H9 (cell line): ENCODE results near the gene ABCC4. TPM values are rescaled to one million over a fixed set of nuclear protein-coding genes. Genes with fewer than 3 reads are reported as not detected.

Experiments used
- DNase-seq: peaks from one replicate; pipeline ENCODE4 v3.0.0-alpha.2; 2017
- H2AFZ ChIP-seq: one replicate; pipeline ENCODE4 v1.6.1; 2013; ENCODE audit warnings: mild to moderate bottlenecking, low read length, control low read depth, moderate library complexity
- H2AK5ac ChIP-seq: 2 replicates; pipeline ENCODE4 v1.6.1; 2013; ENCODE audit warnings: low read length, control low read depth, mixed read lengths; ENCODE audit not compliant: insufficient read length
- H2BK120ac ChIP-seq: one replicate; pipeline ENCODE4 v1.6.1; 2013; ENCODE audit warnings: low read depth, mild to moderate bottlenecking, low read length, control low read depth, inconsistent platforms; ENCODE audit not compliant: poor library complexity, severe bottlenecking
- H2BK12ac ChIP-seq: 2 replicates; pipeline ENCODE4 v1.6.1; 2013; ENCODE audit warnings: low read length, control low read depth, mixed read lengths, low read depth; ENCODE audit not compliant: insufficient read length
- H2BK15ac ChIP-seq: 2 replicates; pipeline ENCODE4 v1.6.1; 2013; ENCODE audit warnings: low read depth, low read length, control low read depth
- H2BK20ac ChIP-seq: one replicate; pipeline ENCODE4 v1.6.1; 2013; ENCODE audit warnings: low read depth, mild to moderate bottlenecking, low read length, control low read depth, inconsistent platforms; ENCODE audit not compliant: poor library complexity, severe bottlenecking
- H2BK5ac ChIP-seq: 2 replicates; pipeline ENCODE4 v1.6.1; 2013; ENCODE audit warnings: low read length, control low read depth, mixed read lengths; ENCODE audit not compliant: insufficient read length
- H3K14ac ChIP-seq: 2 replicates; pipeline ENCODE4 v1.6.1; 2013; ENCODE audit warnings: low read length, control low read depth; ENCODE audit not compliant: insufficient read depth
- H3K18ac ChIP-seq: 2 replicates; pipeline ENCODE4 v1.6.1; 2013; ENCODE audit warnings: low read depth, mild to moderate bottlenecking, mixed read lengths, low read length, control low read depth; ENCODE audit not compliant: insufficient read length
- H3K23ac ChIP-seq: 2 replicates; pipeline ENCODE4 v1.6.1; 2013; ENCODE audit warnings: low read length, control low read depth, mixed read lengths, low read depth; ENCODE audit not compliant: insufficient read length
- H3K23me2 ChIP-seq: 2 replicates; pipeline ENCODE4 v1.6.1; 2013; ENCODE audit warnings: low read depth, mild to moderate bottlenecking, mixed read lengths, low read length, control low read depth; ENCODE audit not compliant: insufficient read length, poor library complexity, severe bottlenecking
- H3K27ac ChIP-seq: 2 replicates; pipeline ENCODE4 v1.5.1; 2013; ENCODE audit warnings: low read length, control low read depth, mixed read lengths, low read depth; ENCODE audit not compliant: insufficient read length
- H3K27me3 ChIP-seq: 2 replicates; pipeline ENCODE4 v1.6.1; 2013; ENCODE audit warnings: low read length, control low read depth, inconsistent platforms; ENCODE audit not compliant: insufficient read depth
- H3K4ac ChIP-seq: 2 replicates; pipeline ENCODE4 v1.6.1; 2013; ENCODE audit warnings: low read depth, mild to moderate bottlenecking, control low read depth, inconsistent platforms, low read length, moderate library complexity
- H3K4me1 ChIP-seq: 2 replicates; pipeline ENCODE4 v1.6.1; 2013; ENCODE audit warnings: low read length, control low read depth, inconsistent platforms; ENCODE audit not compliant: insufficient read depth
- H3K4me2 ChIP-seq: 2 replicates; pipeline ENCODE4 v1.6.1; 2013; ENCODE audit warnings: low read length, control low read depth, mixed read lengths; ENCODE audit not compliant: insufficient read length, insufficient read depth
- H3K56ac ChIP-seq: 2 replicates; pipeline ENCODE4 v1.6.1; 2013; ENCODE audit warnings: low read depth, mild to moderate bottlenecking, mixed read lengths, low read length, control low read depth; ENCODE audit not compliant: insufficient read length
- H3K79me1 ChIP-seq: 2 replicates; pipeline ENCODE4 v1.6.1; 2013; ENCODE audit warnings: low read depth, mild to moderate bottlenecking, moderate library complexity, low read length, control low read depth, inconsistent platforms; ENCODE audit not compliant: insufficient read depth, poor library complexity, severe bottlenecking
- H3K79me2 ChIP-seq: 2 replicates; pipeline ENCODE4 v1.6.1; 2013; ENCODE audit warnings: low read length, control low read depth, inconsistent platforms; ENCODE audit not compliant: insufficient read depth
- H3K9ac ChIP-seq: 2 replicates; pipeline ENCODE4 v1.6.1; 2013; ENCODE audit warnings: low read length, control low read depth, mixed read lengths; ENCODE audit not compliant: insufficient read length; ENCODE audit errors: extremely low read depth
- H3K9me3 ChIP-seq: one replicate; pipeline ENCODE4 v1.6.1; 2013; ENCODE audit warnings: low read depth, low read length, inconsistent platforms; ENCODE audit not compliant: control insufficient read depth
- H3T11ph ChIP-seq: one replicate; pipeline ENCODE4 v1.6.1; 2013; ENCODE audit warnings: mild to moderate bottlenecking, low read length, control low read depth, inconsistent platforms
- H4K20me1 ChIP-seq: one replicate; pipeline ENCODE4 v1.6.1; 2013; ENCODE audit not compliant: control insufficient read depth, insufficient read length, insufficient read depth
- H4K5ac ChIP-seq: 2 replicates; pipeline ENCODE4 v1.6.1; 2013; ENCODE audit warnings: low read depth, mild to moderate bottlenecking, mixed read lengths, low read length, control low read depth; ENCODE audit not compliant: insufficient read length
- H4K8ac ChIP-seq: replicated peaks from 2 replicates; pipeline ENCODE4 v1.6.1; 2013; ENCODE audit warnings: low read length, control low read depth, mixed read lengths, low read depth; ENCODE audit not compliant: insufficient read length
- H4K91ac ChIP-seq: 2 replicates; pipeline ENCODE4 v1.6.1; 2013; ENCODE audit warnings: low read depth, mild to moderate bottlenecking, moderate library complexity, mixed read lengths, low read length, control low read depth; ENCODE audit not compliant: insufficient read length
- H3K27ac Mint-ChIP-seq, 3 experiments: 2 replicates in 2 of 3; 3 replicates in 1 of 3; pipeline ENCODE4 v1.8.0; 2020 to 2021; ENCODE audit warnings: mixed read lengths in 3 of 3, mild to moderate bottlenecking in 1 of 3, moderate library complexity in 1 of 3
- H3K27me3 Mint-ChIP-seq: 2 replicates; pipeline ENCODE4 v1.8.0; 2021; ENCODE audit warnings: low read depth, mild to moderate bottlenecking, moderate library complexity, mixed read lengths
- H3K36me3 Mint-ChIP-seq, 3 experiments: 2 replicates in 2 of 3; 3 replicates in 1 of 3; pipeline ENCODE4 v1.8.0; 2020 to 2021; ENCODE audit warnings: low read depth in 3 of 3, mixed read lengths in 3 of 3; ENCODE audit not compliant: insufficient read depth in 1 of 3
- H3K4me1 Mint-ChIP-seq, 2 experiments: 2 replicates each; pipeline ENCODE4 v1.8.0; 2020; ENCODE audit warnings: mixed read lengths in 2 of 2
- H3K4me3 Mint-ChIP-seq, 2 experiments: 2 replicates in 1 of 2; 3 replicates in 1 of 2; pipeline ENCODE4 v1.8.0; 2020 to 2021; ENCODE audit warnings: mild to moderate bottlenecking in 2 of 2, mixed read lengths in 2 of 2, moderate library complexity in 1 of 2
- H3K9me3 Mint-ChIP-seq, 2 experiments: 2 replicates in 1 of 2; 3 replicates in 1 of 2; pipeline ENCODE4 v1.8.0; 2020; ENCODE audit warnings: mild to moderate bottlenecking in 2 of 2, mixed read lengths in 2 of 2, moderate library complexity in 1 of 2
- CTCF ChIP-seq: fragments of 200-600 bp; sonication (generic); conservative IDR thresholded peaks from 3 replicates; pipeline ENCODE4 v1.8.0; 2021; ENCODE audit warnings: antibody characterized with exemption, mild to moderate bottlenecking
- WGBS: extraction: QIAGEN DNeasy Blood & Tissue Kit; methylation state at CpG from one replicate; pipeline ENCODE4 v1.1.7; 2013; ENCODE audit warnings: missing lambda C conversion rate, low lambda C conversion rate, mixed read lengths; ENCODE audit not compliant: insufficient read length; ENCODE audit errors: extremely low coverage; 5-methylcytosine and 5-hydroxymethylcytosine counted together
- total RNA-seq: library from RNA; stranded (reverse); gene quantifications from 2 replicates; pipeline ENCODE4 v1.2.1, GENCODE V29; 2021

The ABCC4 gene
- total RNA-seq, 1 experiment from 2014 or later = 5.9 TPM

DNA sequence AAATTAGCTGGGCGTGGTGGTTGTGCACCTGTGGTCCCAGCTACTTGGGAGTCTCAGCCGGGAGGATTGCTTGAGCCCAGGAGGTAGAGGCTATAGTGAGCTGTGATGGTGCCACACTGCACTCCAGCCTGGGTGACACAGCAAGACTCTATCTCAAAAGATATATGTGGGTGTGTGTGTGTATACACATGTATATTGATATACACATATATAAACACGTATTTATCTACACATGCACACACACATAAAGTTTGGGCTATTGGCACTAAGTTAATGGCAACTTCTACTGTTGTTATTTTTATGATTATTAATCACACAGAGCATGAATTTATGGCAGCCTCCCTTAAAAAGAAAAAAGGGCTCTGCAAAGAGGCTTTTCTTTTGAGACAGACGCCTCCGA, 27.1 kb upstream of the ABCC4 start:
- no peak overlapping the region for H2BK5ac ChIP-seq
- DNase-seq = no peak
- Mint-ChIP-seq H3K27ac (no peak overlapping the region), H3K4me1 (peaks cover 0 to 3% of the 10 kb centered on the region in 2 experiments; a peak in 1 of 4 replicates), H3K27me3 (peaks cover 2% of the 10 kb centered on the region), H3K9me3 (no peaks in the 10 kb centered on the region), H3K4me3 (no peak overlapping the region), H3K36me3 (no peaks in the 10 kb centered on the region)
- no peaks in the 10 kb centered on the region for H3K27me3 ChIP-seq
- no peak overlapping the region for H2AFZ ChIP-seq
- H3K4me1 ChIP-seq = no peaks in the 10 kb centered on the region; the same call in 1 of the 2 replicates
- no peak overlapping the region for H2BK12ac ChIP-seq
- no peak overlapping the region for H3K4me2 ChIP-seq
- no peaks in the 10 kb centered on the region for H3K79me1 ChIP-seq
- no peak overlapping the region for H4K8ac ChIP-seq
- no peak overlapping the region for H3K56ac ChIP-seq
- no peak overlapping the region for H2BK120ac ChIP-seq
- no peak overlapping the region for H3K9ac ChIP-seq
- no peak overlapping the region for H2BK15ac ChIP-seq
- H2BK20ac ChIP-seq = no peak overlapping the region
- H4K20me1 ChIP-seq = no peaks in the 10 kb centered on the region
- H3K9me3 ChIP-seq = no peaks in the 10 kb centered on the region
- no CpG with 5 or more reads among the region's 5 CpGs for WGBS
- H2AK5ac ChIP-seq = no peak overlapping the region
- H3T11ph ChIP-seq = no peak overlapping the region
- no peak overlapping the region for H3K14ac ChIP-seq
- H3K23ac ChIP-seq = no peak overlapping the region
- H3K23me2 ChIP-seq = no peaks in the 10 kb centered on the region
- no peak overlapping the region for H3K4ac ChIP-seq
- H3K18ac ChIP-seq = no peak overlapping the region
- H3K27ac ChIP-seq = no peak overlapping the region
- no peak for TF ChIP-seq CTCF
- H4K91ac ChIP-seq = no peak overlapping the region
- H3K79me2 ChIP-seq = no peaks in the 10 kb centered on the region
- H4K5ac ChIP-seq = no peak overlapping the region
